ENCODE measurements around the gene DCTN1. TPM values are rescaled to one million over a fixed set of nuclear protein-coding genes. Genes with fewer than 3 reads are reported as not detected.

DCTN1 gene
- total RNA-seq, 1 donor from 2014 or later, result 140 TPM

DNA sequence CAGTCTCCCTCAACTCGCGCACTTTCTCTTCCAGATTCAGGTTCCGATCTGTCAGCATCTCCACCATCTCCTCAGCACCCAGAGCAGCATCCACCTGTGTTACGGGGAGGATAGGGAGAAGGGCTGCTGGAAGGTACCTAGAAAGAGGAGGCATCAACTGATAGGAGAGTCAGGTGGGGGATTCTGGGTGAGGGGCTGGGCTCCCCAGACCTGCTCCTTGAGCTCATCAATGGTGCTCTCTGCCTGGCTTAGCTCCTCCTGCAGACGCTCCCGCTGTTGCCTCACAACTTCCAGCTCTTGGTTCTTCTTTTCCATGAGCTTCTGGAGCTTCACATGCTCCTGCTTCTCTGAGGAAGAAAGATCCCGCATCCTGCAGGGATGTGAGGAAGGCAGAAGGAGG lies 10.1 kb downstream of the DCTN1 start:
- H3K4me3 ChIP-seq, result no peak overlapping the region
- H3K9me3 ChIP-seq, result no peaks in the 10 kb centered on the region
- intact Hi-C loops (cut with DNase I), result no loop called here
- DNase-seq (no peak), ATAC-seq (no peak)
- peaks cover 69% of the 10 kb centered on the region for H3K36me3 ChIP-seq
- H3K27me3 ChIP-seq, result no peaks in the 10 kb centered on the region
- H3K4me1 ChIP-seq, result no peaks in the 10 kb centered on the region
- TF ChIP-seq, protein P1, sequence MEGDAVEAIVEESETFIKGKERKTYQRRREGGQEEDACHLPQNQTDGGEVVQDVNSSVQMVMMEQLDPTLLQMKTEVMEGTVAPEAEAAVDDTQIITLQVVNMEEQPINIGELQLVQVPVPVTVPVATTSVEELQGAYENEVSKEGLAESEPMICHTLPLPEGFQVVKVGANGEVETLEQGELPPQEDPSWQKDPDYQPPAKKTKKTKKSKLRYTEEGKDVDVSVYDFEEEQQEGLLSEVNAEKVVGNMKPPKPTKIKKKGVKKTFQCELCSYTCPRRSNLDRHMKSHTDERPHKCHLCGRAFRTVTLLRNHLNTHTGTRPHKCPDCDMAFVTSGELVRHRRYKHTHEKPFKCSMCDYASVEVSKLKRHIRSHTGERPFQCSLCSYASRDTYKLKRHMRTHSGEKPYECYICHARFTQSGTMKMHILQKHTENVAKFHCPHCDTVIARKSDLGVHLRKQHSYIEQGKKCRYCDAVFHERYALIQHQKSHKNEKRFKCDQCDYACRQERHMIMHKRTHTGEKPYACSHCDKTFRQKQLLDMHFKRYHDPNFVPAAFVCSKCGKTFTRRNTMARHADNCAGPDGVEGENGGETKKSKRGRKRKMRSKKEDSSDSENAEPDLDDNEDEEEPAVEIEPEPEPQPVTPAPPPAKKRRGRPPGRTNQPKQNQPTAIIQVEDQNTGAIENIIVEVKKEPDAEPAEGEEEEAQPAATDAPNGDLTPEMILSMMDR (IDR thresholded peaks at IDR 0.05), result no peak
- H3K27ac ChIP-seq, result no peak overlapping the region

DNA sequence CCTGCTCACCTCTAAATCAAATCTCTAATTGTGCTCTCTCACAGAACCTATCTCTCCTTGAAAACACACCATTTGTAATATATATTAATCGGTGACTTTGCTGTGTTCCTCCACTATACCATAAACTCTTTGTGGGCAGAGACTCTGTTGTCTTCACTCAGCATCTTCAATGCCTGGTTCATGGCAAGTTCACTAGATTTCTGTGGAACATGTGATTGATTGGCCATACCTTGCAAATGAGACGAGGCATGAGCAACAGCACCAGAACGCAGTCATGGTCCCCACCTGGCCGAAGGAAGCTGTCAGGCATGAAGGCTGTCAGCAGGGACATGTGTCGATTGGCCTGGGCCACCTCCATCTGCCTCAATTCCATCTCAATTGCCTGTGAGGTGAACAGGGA lies 11.6 kb downstream of the DCTN1 start:
- TF ChIP-seq, protein P1 (IDR thresholded peaks at IDR 0.05), result no peak
- intact Hi-C loops (cut with DNase I), result no loop called here

DNA sequence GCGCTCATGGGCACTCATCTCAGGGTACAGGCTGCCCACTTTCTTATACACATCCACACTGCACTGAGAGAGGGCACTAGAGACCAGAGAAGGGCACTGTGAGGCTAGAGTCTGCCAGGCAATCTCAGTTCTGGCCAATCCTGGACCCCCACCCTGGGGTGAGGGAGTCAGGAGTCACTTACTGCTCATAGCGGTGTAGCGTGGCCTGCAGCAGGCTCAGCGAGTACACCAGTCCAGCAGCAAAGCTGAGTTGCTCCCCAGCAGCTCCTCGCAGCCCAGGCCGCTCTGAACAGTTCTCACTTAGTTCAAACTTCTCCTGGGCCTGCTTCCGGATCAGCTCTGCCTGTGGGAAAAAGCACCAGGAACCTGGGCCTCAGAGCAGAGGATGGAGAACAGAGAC lies 12.3 kb downstream of the DCTN1 start:
- no peak for ATAC-seq

More for the DNA sequence above, 11.6 kb downstream of the DCTN1 start:
- no peak overlapping the region for H3K4me3 ChIP-seq
- ATAC-seq, result no peak
- H3K27me3 ChIP-seq, result no peaks in the 10 kb centered on the region
- no peak overlapping the region for H3K27ac ChIP-seq
- H3K9me3 ChIP-seq, result no peaks in the 10 kb centered on the region
- peaks cover 84% of the 10 kb centered on the region for H3K36me3 ChIP-seq
- DNase-seq, result no peak
- no peaks in the 10 kb centered on the region for H3K4me1 ChIP-seq

DNA sequence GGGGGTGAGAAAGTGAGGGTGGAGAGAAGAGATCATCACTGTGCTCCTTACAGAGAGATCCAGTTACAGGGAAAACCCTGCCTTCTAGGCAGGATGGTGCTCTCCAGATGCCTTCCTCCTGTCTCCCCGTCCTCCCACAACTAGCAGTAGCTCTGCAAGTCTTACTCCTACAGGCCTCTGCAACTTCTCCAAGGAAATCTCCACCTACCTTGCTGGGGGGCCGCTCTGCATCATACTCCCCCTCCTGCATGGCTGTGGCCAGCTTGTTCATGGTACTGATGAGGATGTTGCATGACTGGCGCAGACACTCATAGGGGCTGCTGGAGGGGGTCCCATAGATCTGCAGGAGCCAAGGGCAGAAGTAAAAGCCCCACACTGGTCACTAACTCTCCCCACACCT lies 14.1 kb downstream of the DCTN1 start:
- peaks cover 100% of the 10 kb centered on the region for H3K36me3 ChIP-seq
- no peaks in the 10 kb centered on the region for H3K4me1 ChIP-seq
- no peaks in the 10 kb centered on the region for H3K27me3 ChIP-seq
- no peak overlapping the region for H3K4me3 ChIP-seq
- intact Hi-C loops (cut with DNase I), result no loop called here
- DNase-seq (no peak), ATAC-seq (no peak)
- H3K9me3 ChIP-seq, result no peaks in the 10 kb centered on the region
- TF ChIP-seq, protein P1 (IDR thresholded peaks at IDR 0.05), result no peak
- no peak overlapping the region for H3K27ac ChIP-seq

More for the DNA sequence above, 12.3 kb downstream of the DCTN1 start:
- DNase-seq, result no peak
- no peaks in the 10 kb centered on the region for H3K27me3 ChIP-seq
- intact Hi-C loops (cut with DNase I), result no loop called here
- no peak overlapping the region for H3K4me3 ChIP-seq
- peaks cover 91% of the 10 kb centered on the region for H3K36me3 ChIP-seq
- TF ChIP-seq, protein P1 (IDR thresholded peaks at IDR 0.05), result no peak
- H3K9me3 ChIP-seq, result no peaks in the 10 kb centered on the region
- H3K27ac ChIP-seq, result no peak overlapping the region
- H3K4me1 ChIP-seq, result no peaks in the 10 kb centered on the region

DNA sequence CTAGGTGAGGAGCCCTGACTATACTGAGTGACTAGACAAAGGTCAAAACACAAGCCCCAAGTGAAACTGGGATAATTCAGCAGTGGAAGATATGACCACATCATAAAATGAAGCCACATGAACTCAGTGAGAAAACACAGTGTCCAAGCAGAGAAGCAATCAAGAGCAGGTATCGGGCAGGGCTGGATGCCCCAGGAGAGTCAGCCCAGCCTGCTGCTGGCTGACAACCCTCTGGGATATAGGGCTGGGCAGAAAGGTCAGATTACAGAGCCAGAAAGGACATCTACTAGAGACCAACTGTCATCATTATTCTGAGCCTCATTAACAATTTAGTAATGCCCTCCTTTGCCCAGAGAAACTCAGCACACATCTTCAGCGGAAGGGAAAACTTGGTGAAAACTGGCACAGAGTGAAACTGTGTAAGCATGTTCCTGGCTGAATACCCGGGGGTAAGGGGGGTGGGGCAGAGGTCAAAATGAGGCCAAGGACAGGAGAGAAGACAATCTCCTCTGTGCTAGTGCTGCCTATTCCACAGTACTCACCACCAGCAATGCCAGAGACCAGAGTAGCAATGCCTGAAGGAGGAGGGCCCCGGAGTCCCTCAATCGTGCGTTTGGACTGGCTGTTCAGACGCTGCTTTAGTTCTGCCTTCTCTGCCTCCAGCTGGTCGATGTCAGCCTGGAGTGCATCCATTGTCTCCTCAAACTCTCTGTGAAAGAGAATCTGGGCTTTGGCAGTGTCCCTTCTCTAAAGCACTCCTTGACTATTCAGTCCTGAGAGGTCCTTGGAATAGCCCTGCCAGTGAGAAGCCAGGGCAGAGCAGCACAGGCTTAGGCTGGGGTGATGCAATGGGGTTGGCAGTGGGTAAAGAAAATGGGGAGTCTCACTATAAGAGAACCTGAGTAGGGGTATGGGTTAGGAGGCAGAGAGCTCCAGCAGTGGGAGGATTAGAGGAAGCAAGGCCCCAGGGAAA lies 15.3 kb downstream of the DCTN1 start:
- Histone ChIP-seq H3K27me3 (no peaks in the 10 kb centered on the region), H3K4me3 (no peak overlapping the region), H3K9me3 (no peaks in the 10 kb centered on the region), H3K36me3 (peaks cover 100% of the 10 kb centered on the region), H3K4me1 (no peaks in the 10 kb centered on the region), H3K27ac (no peak overlapping the region)
- DNase-seq (no peak), ATAC-seq (no peak)
- TF ChIP-seq, protein P1 (IDR thresholded peaks at IDR 0.05), result no peak
- intact Hi-C loops (cut with DNase I), result no loop called here
